A673 (cell line): ENCODE data around the gene IDH2.

Experiments used
- CTCF ChIP-seq: fragments of 300-800, 200-600 bp; sonication (generic); conservative IDR thresholded peaks from 2 replicates; pipeline ENCODE4 v1.5.1; 2017; ENCODE audit warnings: low read depth, mild to moderate bottlenecking, antibody characterized with exemption, low read length, moderate library complexity, mixed read lengths
- EZH2 ChIP-seq: fragments of 200-600 bp; sonication (generic); IDR thresholded peaks from 2 replicates; pipeline ENCODE4 v1.6.1; 2017; ENCODE audit warnings: borderline replicate concordance, low read depth, mild to moderate bottlenecking, mixed read lengths, antibody characterized with exemption, low read length; ENCODE audit not compliant: poor library complexity, severe bottlenecking

- TF ChIP-seq CTCF: no peak
- no peak for TF ChIP-seq EZH2
These were observed 2.1 kb downstream of the IDH2 start for GRCh38 chr15:90099868-90100831.
